ENCODE measurements around the gene SYNC.

The SYNC gene

GRCh38 chr1:32702599-32703478, at the start of gene SYNC:
TSS of gene SYNC (minus strand) at chr1:32702770. CDS start at chr1:32702660, 110 bp downstream.
- TF ChIP-seq, protein P1, sequence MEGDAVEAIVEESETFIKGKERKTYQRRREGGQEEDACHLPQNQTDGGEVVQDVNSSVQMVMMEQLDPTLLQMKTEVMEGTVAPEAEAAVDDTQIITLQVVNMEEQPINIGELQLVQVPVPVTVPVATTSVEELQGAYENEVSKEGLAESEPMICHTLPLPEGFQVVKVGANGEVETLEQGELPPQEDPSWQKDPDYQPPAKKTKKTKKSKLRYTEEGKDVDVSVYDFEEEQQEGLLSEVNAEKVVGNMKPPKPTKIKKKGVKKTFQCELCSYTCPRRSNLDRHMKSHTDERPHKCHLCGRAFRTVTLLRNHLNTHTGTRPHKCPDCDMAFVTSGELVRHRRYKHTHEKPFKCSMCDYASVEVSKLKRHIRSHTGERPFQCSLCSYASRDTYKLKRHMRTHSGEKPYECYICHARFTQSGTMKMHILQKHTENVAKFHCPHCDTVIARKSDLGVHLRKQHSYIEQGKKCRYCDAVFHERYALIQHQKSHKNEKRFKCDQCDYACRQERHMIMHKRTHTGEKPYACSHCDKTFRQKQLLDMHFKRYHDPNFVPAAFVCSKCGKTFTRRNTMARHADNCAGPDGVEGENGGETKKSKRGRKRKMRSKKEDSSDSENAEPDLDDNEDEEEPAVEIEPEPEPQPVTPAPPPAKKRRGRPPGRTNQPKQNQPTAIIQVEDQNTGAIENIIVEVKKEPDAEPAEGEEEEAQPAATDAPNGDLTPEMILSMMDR (IDR thresholded peaks at IDR 0.05; ENCODE audit: borderline replicate concordance, insufficient read depth, low read depth, low read length): no peak
- H3K4me3 ChIP-seq (ENCODE audit: low read depth, low read length): no peak within 1 kb of the TSS

DNA sequence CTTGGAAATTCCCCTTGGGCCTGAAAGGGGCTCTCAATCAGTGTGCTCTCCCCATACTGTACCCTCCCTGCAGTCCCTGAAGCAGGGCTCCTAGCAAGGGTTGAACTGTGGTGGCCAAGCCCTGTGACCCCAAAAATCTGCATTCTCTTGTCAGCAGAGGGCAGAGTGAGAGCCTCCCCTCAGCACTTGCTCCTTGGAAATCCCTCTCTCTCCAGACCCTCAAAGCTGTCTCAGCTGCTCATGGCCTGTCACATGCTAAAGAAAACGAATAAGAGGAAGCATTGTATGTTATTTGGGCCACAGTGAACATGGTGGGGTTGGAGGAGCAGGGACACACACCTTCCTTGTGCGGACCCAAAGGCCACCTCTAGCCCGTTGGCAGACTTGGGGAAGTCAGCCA, 47.2 kb upstream of the SYNC start:
- no peak overlapping the region for H3K4me3 ChIP-seq (ENCODE audit: low read depth, low read length)
- TF ChIP-seq, protein P1 (IDR thresholded peaks at IDR 0.05; ENCODE audit: borderline replicate concordance, insufficient read depth, low read depth, low read length): no peak

- TF ChIP-seq, protein P1 (IDR thresholded peaks at IDR 0.05; ENCODE audit: borderline replicate concordance, insufficient read depth, low read depth, low read length): no peak
- H3K4me3 ChIP-seq (ENCODE audit: low read depth, low read length): no peak overlapping the region
These were observed 46.8 kb upstream of the SYNC start for GRCh38 chr1:32749332-32749731.

GRCh38 chr1:32748926-32749325, 46.4 kb upstream of the SYNC start:
- H3K4me3 ChIP-seq (ENCODE audit: low read depth, low read length): no peak overlapping the region
- TF ChIP-seq, protein P1 (IDR thresholded peaks at IDR 0.05; ENCODE audit: borderline replicate concordance, insufficient read depth, low read depth, low read length): no peak

GRCh38 chr1:32748348-32748747, 45.8 kb upstream of the SYNC start:
- TF ChIP-seq, protein P1 (IDR thresholded peaks at IDR 0.05; ENCODE audit: borderline replicate concordance, insufficient read depth, low read depth, low read length): no peak
- no peak overlapping the region for H3K4me3 ChIP-seq (ENCODE audit: low read depth, low read length)

GRCh38 chr1:32746130-32746529, 43.6 kb upstream of the SYNC start:
- no peak overlapping the region for H3K4me3 ChIP-seq (ENCODE audit: low read depth, low read length)
- TF ChIP-seq, protein P1 (IDR thresholded peaks at IDR 0.05; ENCODE audit: borderline replicate concordance, insufficient read depth, low read depth, low read length): no peak

- TF ChIP-seq, protein P1 (IDR thresholded peaks at IDR 0.05; ENCODE audit: borderline replicate concordance, insufficient read depth, low read depth, low read length): no peak
- H3K4me3 ChIP-seq (ENCODE audit: low read depth, low read length): no peak overlapping the region
These were observed 41.5 kb upstream of the SYNC start for GRCh38 chr1:32744071-32744425.
